ENCODE results near the gene LCN12.
A peak's percentile ranks its signal among the peaks of the same experiment; 100 is the strongest.
"Not testable (repeated sequence)": the region's sequence is repeated elsewhere in the genome, so short reads cannot be mapped to it uniquely, and the experiment has no call there.

LCN12 gene

GRCh38 chr9:136991993-136992818 lies 40.1 kb downstream of the LCN12 start, which contains the start of gene PAXX:
PAXX (plus strand) TSS chr9:136992422; CDS start chr9:136992444, 22 bp downstream.
- peak; percentile 82 for DNase-seq

GRCh38 chr9:136992819-136993369 lies 40.8 kb downstream of the LCN12 start:
- no peak for DNase-seq

- DNase-seq = no peak
Observed at GRCh38 chr9:136994180-136994887, 42.3 kb downstream of the LCN12 start.

GRCh38 chr9:136994888-136995230 lies 42.8 kb downstream of the LCN12 start:
- no peak for DNase-seq

- DNase-seq = no peak
Observed at GRCh38 chr9:136995362-136995761, 43.3 kb downstream of the LCN12 start.

- DNase-seq = no peak
Observed at GRCh38 chr9:136995772-136996311, 43.8 kb downstream of the LCN12 start.

GRCh38 chr9:136996361-136997292 lies 44.6 kb downstream of the LCN12 start, which contains the start of gene CLIC3:
CLIC3 (minus strand) TSS chr9:136996568; CDS start chr9:136996543, 25 bp downstream.
- DNase-seq = no peak

- no peak for DNase-seq
Observed at GRCh38 chr9:136997371-136997770, 45.3 kb downstream of the LCN12 start.

- no peak for DNase-seq
Observed at GRCh38 chr9:136997830-136998234, 45.8 kb downstream of the LCN12 start.

- peak; percentile 26 for DNase-seq
Observed at GRCh38 chr9:137000177-137000930, 48.3 kb downstream of the LCN12 start.

GRCh38 chr9:137001857-137002645 lies 50.0 kb downstream of the LCN12 start:
- DNase-seq = no peak

GRCh38 chr9:137002646-137003041 lies 50.6 kb downstream of the LCN12 start:
- no peak for DNase-seq

- DNase-seq = not testable (repeated sequence)
Observed at GRCh38 chr9:137004285-137004684, 52.2 kb downstream of the LCN12 start.

Data from GDM1 (cell line).